GM13976 (cell line): ENCODE measurements around the gene GSE1.

Experiments used
- DNase-seq: peaks from one replicate; pipeline ENCODE4 v3.0.0; 2012; ENCODE audit warnings: low spot score
- CTCF ChIP-seq: IDR thresholded peaks from 2 replicates; pipeline ENCODE4 v1.5.1; 2012; ENCODE audit warnings: borderline replicate concordance, mild to moderate bottlenecking; ENCODE audit not compliant: insufficient read depth; ENCODE audit errors: extremely low read depth, missing control alignments, control extremely low read depth
- in situ Hi-C: fragments of 300-500 bp; cut with MboI; formaldehyde crosslinking; loops from one replicate; pipeline ENCODE4 v1.12.0; 2022; ENCODE audit warnings: low sequenced_read_pairs, mixed read lengths, inconsistent platforms; ENCODE audit not compliant: unreplicated experiment

GSE1 gene

GRCh38 chr16:85646358-85646907 is 33.3 kb downstream of the GSE1 start:
- DNase-seq = no peak
- in situ Hi-C loops = no loop called here
- no peak for TF ChIP-seq CTCF

GRCh38 chr16:85646976-85647375 is 33.9 kb downstream of the GSE1 start:
- TF ChIP-seq CTCF = no peak
- in situ Hi-C loops = no loop called here
- DNase-seq = no peak

- in situ Hi-C loops = no loop called here
- no peak for TF ChIP-seq CTCF
- DNase-seq = no peak
Measured at GRCh38 chr16:85648070-85648714, 35.1 kb downstream of the GSE1 start.

DNA sequence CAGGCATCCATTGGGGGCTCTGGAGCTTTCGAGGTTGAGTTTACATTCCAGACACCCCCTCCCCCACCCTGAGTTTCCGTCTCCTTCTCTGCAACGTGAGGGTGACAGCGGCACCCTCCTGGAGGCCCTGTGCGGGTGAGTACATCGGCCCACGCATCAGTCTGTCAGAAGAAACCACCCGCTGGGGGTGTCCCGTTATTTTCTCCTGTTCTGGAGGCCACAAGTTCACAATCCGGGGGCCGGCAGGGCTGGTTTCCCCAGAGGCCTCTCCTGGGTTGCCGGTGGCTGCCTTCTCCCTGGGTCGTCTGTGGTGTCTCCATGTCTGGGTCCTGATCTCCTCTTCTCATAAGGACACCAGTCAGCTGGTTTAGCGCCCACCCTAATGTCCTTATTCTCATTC is 35.7 kb downstream of the GSE1 start:
- no peak for DNase-seq
- in situ Hi-C loops = no loop called here
- TF ChIP-seq CTCF = no peak

DNA sequence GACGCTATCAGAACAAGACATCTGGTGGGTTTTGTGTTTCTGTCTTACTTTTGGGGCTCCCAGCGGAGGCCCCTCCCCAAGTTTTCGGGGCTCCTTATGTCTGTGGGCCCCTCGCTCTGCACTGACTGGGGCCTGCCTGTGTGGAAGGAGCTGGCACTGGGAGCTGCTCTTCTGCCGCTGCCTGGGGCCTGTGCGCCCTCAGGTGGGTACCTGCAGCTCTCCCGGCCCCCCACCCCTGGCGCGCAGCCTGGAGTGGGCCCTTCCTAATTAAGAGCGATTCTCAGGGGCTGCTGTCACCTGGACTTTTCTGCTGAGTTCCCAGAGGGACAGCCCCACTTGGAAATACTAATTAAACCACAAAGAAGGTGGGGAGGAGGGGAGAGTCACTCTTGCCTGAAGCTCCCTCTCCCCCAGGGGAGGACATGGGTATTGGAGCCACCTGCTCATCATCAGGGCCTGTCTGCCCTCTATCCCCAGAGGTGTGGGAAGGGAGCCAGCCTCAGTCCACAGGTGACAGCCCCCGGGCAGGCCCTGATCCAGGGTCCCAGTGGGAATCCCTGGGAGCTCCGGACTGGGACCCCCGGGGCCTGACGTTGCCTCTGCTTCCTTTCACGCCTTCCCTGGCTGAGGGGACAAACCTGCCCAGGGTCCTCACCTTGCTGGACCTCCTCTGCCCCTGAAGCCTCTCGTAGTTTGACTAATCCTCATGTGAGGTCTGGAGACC is 36.5 kb downstream of the GSE1 start:
- in situ Hi-C loops = no loop called here
- DNase-seq = no peak
- no peak for TF ChIP-seq CTCF

- TF ChIP-seq CTCF = no peak
- DNase-seq = no peak
- in situ Hi-C loops = no loop called here
Measured at GRCh38 chr16:85650135-85650843, 37.2 kb downstream of the GSE1 start.
